ENCODE results near the gene HLTF.

Gene HLTF

GRCh38 chr3:149122721-149123578 is 36.6 kb upstream of the HLTF start:
- DNase-seq (ENCODE audit: low spot score): no peak
- CTCF ChIA-PET: interaction anchor here (0.6 to 0.8 kb wide), 3 partner anchors 148 to 171 kb away, joined by 3 to 7 read pairs (median 4); no protein-coding TSS in a partner anchor
- no peak for TF ChIP-seq CTCF (conservative IDR thresholded peaks at IDR 0.05; ENCODE audit: low read depth)
- POLR2A ChIA-PET (ENCODE audit: low non-redundant PET): no interaction called here
- H3K27ac ChIP-seq: no peak overlapping the region

- H3K27ac ChIP-seq: no peak overlapping the region
- peak; percentile 64 for DNase-seq (ENCODE audit: low spot score)
- TF ChIP-seq CTCF (conservative IDR thresholded peaks at IDR 0.05; ENCODE audit: low read depth): peak; percentile 66
- ChIA-PET CTCF (interaction anchor here (0.5 to 2.5 kb wide), 19 partner anchors 9 to 1544 kb away, joined by 3 to 29 read pairs (median 4); partner anchors contain the start of genes GYG1 and HPS3), POLR2A (ENCODE audit: low non-redundant PET) (no interaction called here)
Observed at GRCh38 chr3:149120051-149120972, 34.0 kb upstream of the HLTF start.

GRCh38 chr3:149119466-149119865 is 33.1 kb upstream of the HLTF start:
- CTCF ChIA-PET: interaction anchor here (0.5 to 2.5 kb wide), 10 partner anchors 10 to 361 kb away, joined by 3 to 29 read pairs (median 4); no protein-coding TSS in a partner anchor
- no peak for TF ChIP-seq CTCF (conservative IDR thresholded peaks at IDR 0.05; ENCODE audit: low read depth)
- POLR2A ChIA-PET (ENCODE audit: low non-redundant PET): no interaction called here
- no peak overlapping the region for H3K27ac ChIP-seq
- no peak for DNase-seq (ENCODE audit: low spot score)

GRCh38 chr3:149118724-149119123 is 32.4 kb upstream of the HLTF start:
- no peak for TF ChIP-seq CTCF (conservative IDR thresholded peaks at IDR 0.05; ENCODE audit: low read depth)
- DNase-seq (ENCODE audit: low spot score): no peak
- ChIA-PET POLR2A (ENCODE audit: low non-redundant PET) (no interaction called here), CTCF (interaction anchor here (0.5 to 1.7 kb wide), 6 partner anchors 87 to 689 kb away, joined by 3 to 6 read pairs (median 4); no protein-coding TSS in a partner anchor)
- H3K27ac ChIP-seq: no peak overlapping the region

- CTCF ChIA-PET: no interaction called here
- no peak for DNase-seq (ENCODE audit: low spot score)
- no peak for TF ChIP-seq CTCF (conservative IDR thresholded peaks at IDR 0.05; ENCODE audit: low read depth)
- POLR2A ChIA-PET (ENCODE audit: low non-redundant PET): no interaction called here
- no peak overlapping the region for H3K27ac ChIP-seq
Observed at GRCh38 chr3:149115114-149115513, 28.8 kb upstream of the HLTF start.

GRCh38 chr3:149114458-149114857 is 28.1 kb upstream of the HLTF start:
- no peak for DNase-seq (ENCODE audit: low spot score)
- TF ChIP-seq CTCF (conservative IDR thresholded peaks at IDR 0.05; ENCODE audit: low read depth): no peak
- H3K27ac ChIP-seq: no peak overlapping the region
- CTCF ChIA-PET: interaction anchor here (0.6 kb wide), 1 partner anchor 50 kb away, joined by 3 read pairs; no protein-coding TSS in a partner anchor
- POLR2A ChIA-PET (ENCODE audit: low non-redundant PET): no interaction called here
